Measurements from ENCODE around the gene PTGDR.

DNA sequence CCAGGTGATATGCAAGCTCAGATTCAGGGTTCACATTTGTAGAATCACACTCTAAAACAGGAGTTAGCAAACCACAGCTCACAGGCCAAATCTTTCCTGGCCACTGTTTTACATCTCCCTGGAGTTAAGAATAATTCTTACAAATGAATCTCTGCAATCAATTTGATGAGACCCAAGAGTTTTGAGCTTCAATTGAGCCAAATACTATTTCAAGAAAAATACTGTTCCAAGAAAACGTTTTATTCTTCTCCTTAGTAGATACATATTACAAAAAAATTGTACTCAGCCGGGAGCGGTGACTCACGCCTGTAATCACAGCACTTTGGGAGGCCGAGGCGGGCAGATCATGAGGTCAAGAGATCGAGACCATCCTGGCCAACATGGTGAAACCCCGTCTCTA lies 2.5 kb downstream of the PTGDR start:
- TF ChIP-seq, protein P1, sequence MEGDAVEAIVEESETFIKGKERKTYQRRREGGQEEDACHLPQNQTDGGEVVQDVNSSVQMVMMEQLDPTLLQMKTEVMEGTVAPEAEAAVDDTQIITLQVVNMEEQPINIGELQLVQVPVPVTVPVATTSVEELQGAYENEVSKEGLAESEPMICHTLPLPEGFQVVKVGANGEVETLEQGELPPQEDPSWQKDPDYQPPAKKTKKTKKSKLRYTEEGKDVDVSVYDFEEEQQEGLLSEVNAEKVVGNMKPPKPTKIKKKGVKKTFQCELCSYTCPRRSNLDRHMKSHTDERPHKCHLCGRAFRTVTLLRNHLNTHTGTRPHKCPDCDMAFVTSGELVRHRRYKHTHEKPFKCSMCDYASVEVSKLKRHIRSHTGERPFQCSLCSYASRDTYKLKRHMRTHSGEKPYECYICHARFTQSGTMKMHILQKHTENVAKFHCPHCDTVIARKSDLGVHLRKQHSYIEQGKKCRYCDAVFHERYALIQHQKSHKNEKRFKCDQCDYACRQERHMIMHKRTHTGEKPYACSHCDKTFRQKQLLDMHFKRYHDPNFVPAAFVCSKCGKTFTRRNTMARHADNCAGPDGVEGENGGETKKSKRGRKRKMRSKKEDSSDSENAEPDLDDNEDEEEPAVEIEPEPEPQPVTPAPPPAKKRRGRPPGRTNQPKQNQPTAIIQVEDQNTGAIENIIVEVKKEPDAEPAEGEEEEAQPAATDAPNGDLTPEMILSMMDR (IDR thresholded peaks at IDR 0.05) = no peak
- TF ChIP-seq POLR2A (IDR thresholded peaks at IDR 0.05) = no peak

Measured in uterus (tissue), 2 donors.